ENCODE measurements around the gene MAD1L1.
A peak's percentile ranks its signal among the peaks of the same experiment; 100 is the strongest.
"Not testable (repeated sequence)": the region's sequence is repeated elsewhere in the genome, so short reads cannot be mapped to it uniquely, and the experiment has no call there.

MAD1L1 gene

GRCh38 chr7:2044883-2045471 lies 187.8 kb downstream of the MAD1L1 start:
- DNase-seq (ENCODE audit: low read depth) = no peak

- DNase-seq (ENCODE audit: low read depth) = no peak
These were observed 188.3 kb downstream of the MAD1L1 start for GRCh38 chr7:2044311-2044882.

- no peak for DNase-seq (ENCODE audit: low read depth)
These were observed 189.3 kb downstream of the MAD1L1 start for GRCh38 chr7:2043316-2044039.

- DNase-seq (ENCODE audit: low read depth) = no peak
These were observed 190.1 kb downstream of the MAD1L1 start for GRCh38 chr7:2042650-2043049.

- no peak for DNase-seq (ENCODE audit: low read depth)
These were observed 191.0 kb downstream of the MAD1L1 start for GRCh38 chr7:2041496-2042367.

GRCh38 chr7:2040893-2041270 lies 191.9 kb downstream of the MAD1L1 start:
- no peak for DNase-seq (ENCODE audit: low read depth)

GRCh38 chr7:2040201-2040892 lies 192.4 kb downstream of the MAD1L1 start:
- no peak for DNase-seq (ENCODE audit: low read depth)

GRCh38 chr7:2038931-2039728 lies 193.6 kb downstream of the MAD1L1 start:
- no peak for DNase-seq (ENCODE audit: low read depth)

GRCh38 chr7:2037808-2038522 lies 194.8 kb downstream of the MAD1L1 start:
- DNase-seq (ENCODE audit: low read depth) = no peak

- peak; percentile 12 for DNase-seq (ENCODE audit: low read depth)
These were observed 195.4 kb downstream of the MAD1L1 start for GRCh38 chr7:2037301-2037807.

GRCh38 chr7:2036786-2037185 lies 196.0 kb downstream of the MAD1L1 start:
- DNase-seq (ENCODE audit: low read depth) = no peak

- DNase-seq (ENCODE audit: low read depth) = not testable (repeated sequence)
These were observed 196.5 kb downstream of the MAD1L1 start for GRCh38 chr7:2036201-2036600.

- no peak for DNase-seq (ENCODE audit: low read depth)
These were observed 198.2 kb downstream of the MAD1L1 start for GRCh38 chr7:2034291-2035201.

GRCh38 chr7:2033586-2034135 lies 199.1 kb downstream of the MAD1L1 start:
- DNase-seq (ENCODE audit: low read depth) = no peak

GRCh38 chr7:2032876-2033407 lies 199.8 kb downstream of the MAD1L1 start:
- no peak for DNase-seq (ENCODE audit: low read depth)

- no peak for DNase-seq (ENCODE audit: low read depth)
These were observed 200.5 kb downstream of the MAD1L1 start for GRCh38 chr7:2032030-2032875.

- DNase-seq (ENCODE audit: low read depth) = no peak
These were observed 201.3 kb downstream of the MAD1L1 start for GRCh38 chr7:2031451-2031845.
